HG02938 (cell line): Measurements from ENCODE around the gene ANKRD30A.
"Not testable (repeated sequence)": the region's sequence is repeated elsewhere in the genome, so short reads cannot be mapped to it uniquely, and the experiment has no call there.

Source experiments
- ATAC-seq: cut with Tn5 transposase; IDR thresholded peaks from one replicate; pipeline ENCODE4 v1.9.1; 2021; ENCODE audit warnings: mild to moderate bottlenecking, moderate library complexity; ENCODE audit not compliant: unreplicated experiment

The ANKRD30A gene

GRCh38 chr10:37125191-37125732 is at the start of gene ANKRD30A:
TSS of gene ANKRD30A (plus strand) at chr10:37125598. CDS start at chr10:37125788, 190 bp downstream.
- ATAC-seq: no peak

DNA sequence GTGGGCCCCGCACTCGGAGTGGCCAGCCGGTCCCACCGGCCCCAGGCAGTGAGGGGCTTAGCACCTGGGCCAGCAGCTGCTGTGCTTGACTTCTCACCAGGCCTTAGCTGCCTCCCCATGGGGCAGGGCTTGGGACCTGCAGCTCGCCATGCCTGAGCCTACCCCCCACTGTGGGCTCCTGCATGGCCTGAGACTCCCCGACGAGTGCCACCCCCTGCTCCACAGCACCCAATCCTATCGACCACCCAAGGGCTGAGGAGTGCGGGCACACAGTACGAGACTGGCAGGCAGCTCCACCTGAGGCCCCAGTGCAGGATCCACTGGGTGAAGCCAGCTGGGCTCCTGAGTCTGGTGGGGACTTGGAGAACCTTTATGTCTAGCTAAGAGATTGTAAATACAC is 49.3 kb upstream of the ANKRD30A start:
- ATAC-seq: not testable (repeated sequence)

GRCh38 chr10:37095792-37096573 is 29.4 kb upstream of the ANKRD30A start:
- ATAC-seq: no peak

DNA sequence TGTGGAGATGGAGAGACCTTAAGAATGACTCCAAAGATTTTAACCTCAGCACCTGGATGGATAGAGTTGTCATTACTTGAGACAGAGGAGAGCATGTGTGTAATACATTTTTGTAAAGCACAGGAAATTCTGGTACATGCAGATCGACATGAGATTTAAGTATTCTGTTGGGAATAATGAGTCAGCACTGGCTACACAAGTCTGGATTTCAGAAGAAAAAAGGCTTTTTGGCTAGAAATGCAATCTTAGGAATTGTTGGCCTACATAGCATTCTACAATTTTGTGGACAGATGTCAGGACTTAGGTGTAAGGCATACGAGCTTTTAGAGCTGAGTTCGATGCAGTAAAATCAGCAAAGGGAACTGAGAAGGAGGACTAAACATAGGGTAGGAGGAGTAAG is 24.1 kb upstream of the ANKRD30A start:
- ATAC-seq: no peak

DNA sequence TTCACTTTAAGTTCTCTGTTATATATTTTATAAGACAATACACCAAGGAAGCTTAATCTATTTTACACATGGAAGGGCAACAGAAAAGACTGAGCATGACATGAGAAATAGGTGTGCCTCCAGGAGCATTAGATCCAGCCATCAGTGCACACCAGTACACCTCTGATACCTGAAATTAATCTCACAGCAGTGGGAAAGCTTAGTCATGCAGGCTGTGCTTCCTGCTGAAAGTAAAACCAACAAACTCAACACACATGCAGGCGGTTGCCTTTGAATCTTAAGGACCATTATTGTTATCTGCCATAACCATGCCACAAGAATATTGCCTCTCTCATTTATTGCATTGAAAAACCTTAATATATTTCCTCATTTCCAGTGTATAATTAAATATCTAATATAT is 16.4 kb upstream of the ANKRD30A start:
- ATAC-seq: no peak

DNA sequence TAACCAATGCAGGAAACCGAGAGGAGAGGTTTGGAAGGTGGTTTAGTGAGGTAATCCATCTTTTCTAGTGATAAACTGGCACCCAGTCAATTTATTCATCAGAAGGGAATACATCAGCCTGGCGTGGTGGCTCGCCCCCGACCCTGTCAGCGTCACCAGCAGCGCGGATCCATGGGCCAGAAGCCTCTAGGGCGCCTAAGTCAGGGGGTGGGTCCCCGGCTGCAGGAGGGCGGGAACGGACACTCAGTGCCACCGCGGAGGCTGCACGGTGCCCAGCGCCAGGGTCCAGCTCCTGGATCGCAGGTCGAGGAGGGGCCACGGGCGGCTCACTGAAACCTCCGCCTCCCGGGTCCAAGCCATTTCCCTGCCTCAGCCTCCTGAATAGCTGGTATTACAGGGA is 866 bp upstream of the ANKRD30A start:
- no peak for ATAC-seq

DNA sequence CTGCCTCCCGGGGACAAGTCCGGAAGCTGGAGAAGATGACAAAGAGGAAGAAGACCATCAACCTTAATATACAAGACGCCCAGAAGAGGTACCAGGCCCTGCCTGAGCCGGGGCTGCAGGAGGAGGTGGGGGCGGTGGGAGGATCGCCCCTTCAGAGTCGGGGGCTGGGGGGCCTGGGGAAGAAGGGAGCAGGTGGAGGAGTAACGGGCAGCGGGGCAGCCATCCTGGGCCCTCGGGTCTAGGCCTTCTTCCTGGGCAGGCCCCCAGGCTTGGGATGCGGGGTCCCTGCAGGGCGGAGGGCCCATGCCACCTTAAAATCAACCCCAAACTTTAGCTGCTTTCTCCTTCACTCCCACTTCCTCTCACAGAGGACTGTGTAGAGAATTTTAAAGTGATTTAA is 523 bp downstream of the ANKRD30A start:
- no peak for ATAC-seq

GRCh38 chr10:37146443-37146842 is 21.0 kb downstream of the ANKRD30A start:
- ATAC-seq: no peak

GRCh38 chr10:37162430-37162829 is 37.0 kb downstream of the ANKRD30A start:
- not testable (repeated sequence) for ATAC-seq

- ATAC-seq: not testable (repeated sequence)
Measured at GRCh38 chr10:37171945-37172344, 46.5 kb downstream of the ANKRD30A start.

GRCh38 chr10:37178296-37178695 is 52.9 kb downstream of the ANKRD30A start:
- ATAC-seq: not testable (repeated sequence)

DNA sequence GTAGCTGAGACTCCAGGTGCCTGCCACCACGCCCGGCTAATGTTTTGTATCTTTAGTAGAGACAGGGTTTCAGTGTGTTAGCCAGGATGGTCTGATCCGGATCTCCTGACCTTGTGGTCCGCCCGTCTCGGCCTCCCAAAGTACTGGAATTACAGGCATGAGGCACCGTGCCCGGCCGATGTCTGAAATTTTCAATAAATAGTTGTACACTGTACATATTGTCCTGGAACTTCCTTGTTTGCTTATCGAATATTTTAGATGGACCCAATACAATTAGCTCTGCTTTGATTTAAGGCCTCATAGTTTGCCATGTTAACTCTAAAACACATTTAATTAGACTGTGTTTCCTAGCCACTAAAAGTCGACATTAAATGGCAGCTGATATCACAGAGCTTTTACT is 57.3 kb downstream of the ANKRD30A start:
- not testable (repeated sequence) for ATAC-seq

DNA sequence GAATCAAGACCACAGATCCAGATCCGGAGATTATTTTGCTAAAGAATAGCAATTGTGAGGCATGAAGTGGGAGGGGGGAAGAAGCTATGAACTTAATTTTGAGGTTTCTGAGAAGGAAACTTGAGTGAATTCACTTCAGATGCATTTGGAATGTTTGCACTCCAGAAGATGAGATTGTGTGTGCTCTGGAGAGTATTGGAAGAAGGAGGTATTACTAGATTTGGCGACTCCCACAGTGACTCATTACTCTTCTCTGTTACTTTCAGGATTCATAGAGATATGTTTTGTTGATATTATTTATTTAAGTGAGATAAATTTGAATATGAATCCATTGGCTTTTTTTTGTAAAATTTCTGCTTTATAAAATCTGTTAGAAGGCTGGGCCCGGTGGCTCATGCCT is 80.7 kb downstream of the ANKRD30A start:
- ATAC-seq: no peak

DNA sequence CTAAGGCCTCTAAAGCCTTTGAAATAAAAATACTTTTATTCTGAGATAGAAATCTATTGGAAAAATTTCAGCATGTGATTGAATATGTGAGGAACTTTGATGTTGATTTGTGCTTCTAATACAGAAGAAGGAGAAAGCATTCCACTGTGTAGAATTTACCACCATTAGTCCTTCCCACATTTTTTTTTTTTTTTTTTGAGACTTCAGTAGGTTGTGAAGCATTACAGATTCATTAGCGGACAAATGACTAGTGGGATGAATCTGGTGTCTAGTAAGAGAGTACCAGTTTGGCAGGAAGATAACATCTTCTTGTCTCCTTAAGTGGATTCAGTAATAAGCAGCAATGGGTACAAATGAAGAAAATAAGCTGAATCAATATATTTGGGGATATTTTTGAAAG is 95.5 kb downstream of the ANKRD30A start:
- ATAC-seq: no peak

- no peak for ATAC-seq
Measured at GRCh38 chr10:37222046-37222445, 96.6 kb downstream of the ANKRD30A start.

- ATAC-seq: no peak
Measured at GRCh38 chr10:37225163-37225562, 99.8 kb downstream of the ANKRD30A start.

DNA sequence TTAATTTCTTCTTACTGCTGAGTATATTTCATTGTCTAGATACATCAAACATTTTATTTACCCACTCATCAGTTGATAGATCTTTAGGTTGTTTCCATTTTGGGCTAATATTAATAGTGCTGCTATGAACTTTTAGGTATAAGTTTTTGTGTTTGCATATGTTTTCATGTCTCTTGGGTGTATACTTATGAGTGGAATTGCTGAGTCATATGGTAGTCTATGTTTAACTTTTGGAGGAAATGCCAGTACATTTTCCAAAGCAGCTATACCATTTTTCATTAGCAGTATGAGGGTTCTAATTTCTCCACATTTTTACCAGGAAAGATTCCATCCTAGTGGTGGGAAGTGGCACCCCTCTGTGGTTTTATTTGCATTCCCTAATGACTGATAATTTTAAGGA is 101.1 kb downstream of the ANKRD30A start:
- no peak for ATAC-seq

- ATAC-seq: no peak
Measured at GRCh38 chr10:37234692-37235091, 109.3 kb downstream of the ANKRD30A start.

GRCh38 chr10:37236093-37236492 is 110.7 kb downstream of the ANKRD30A start:
- no peak for ATAC-seq

DNA sequence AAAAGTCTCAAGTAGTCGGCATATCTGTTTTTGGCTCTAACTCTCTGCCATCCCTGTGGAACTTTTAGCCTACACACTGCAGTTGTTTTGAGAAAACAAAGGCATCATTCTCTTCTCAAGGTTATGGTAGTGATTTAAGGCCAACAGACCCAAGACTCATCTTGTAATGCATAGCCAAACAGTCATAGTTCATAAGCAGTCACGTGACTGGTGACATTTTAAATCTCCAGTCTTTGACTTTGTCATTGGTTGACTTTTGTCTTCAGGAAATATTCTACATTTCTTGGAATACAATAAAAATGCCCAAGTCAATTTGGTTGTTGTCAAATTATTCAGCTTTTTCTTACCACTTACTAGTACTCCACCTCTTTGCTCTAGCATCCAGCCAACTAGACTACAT is 114.8 kb downstream of the ANKRD30A start:
- ATAC-seq: no peak

GRCh38 chr10:37246637-37247036 is 121.2 kb downstream of the ANKRD30A start:
- ATAC-seq: no peak

- not testable (repeated sequence) for ATAC-seq
Measured at GRCh38 chr10:37255837-37256236, 130.4 kb downstream of the ANKRD30A start.

- ATAC-seq: no peak
Measured at GRCh38 chr10:37263304-37263703, 137.9 kb downstream of the ANKRD30A start.
